ENCODE data around the gene HUNK.
"Not testable (repeated sequence)": the region's sequence is repeated elsewhere in the genome, so short reads cannot be mapped to it uniquely, and the experiment has no call there.

HUNK gene

GRCh38 chr21:31869750-31870149 is 3.1 kb upstream of the HUNK start:
- H3K79me2 ChIP-seq (ENCODE audit: control insufficient read depth, low read length), result peaks cover 6% of the 10 kb centered on the region; the same call in 1 of the 2 replicates
- peaks cover 15% of the 10 kb centered on the region for H3K4me1 ChIP-seq (ENCODE audit: control insufficient read depth, low read length)
- no peak overlapping the region for H3K4me2 ChIP-seq (ENCODE audit: low read length)
- no peaks in the 10 kb centered on the region for H3K9me2 ChIP-seq (replicated peaks; ENCODE audit: control insufficient read depth, low read length)
- H4K20me1 ChIP-seq (ENCODE audit: control insufficient read depth, insufficient read depth, low read depth, low read length), result no peaks in the 10 kb centered on the region
- no peaks in the 10 kb centered on the region for H3K9me3 ChIP-seq (ENCODE audit: control insufficient read depth, insufficient read depth, low read length)
- H3F3A ChIP-seq (ENCODE audit: control insufficient read depth, insufficient read depth), result no peaks in the 10 kb centered on the region
- H3K4me3 ChIP-seq (ENCODE audit: low read length), result no peak overlapping the region
- no peak for TF ChIP-seq CTCF (IDR thresholded peaks at IDR 0.05; ENCODE audit: low read depth, low read length, poor library complexity, severe bottlenecking)
- TF ChIP-seq EZH2phosphoT487 (IDR thresholded peaks at IDR 0.05; ENCODE audit: borderline replicate concordance, low read length), result no peak
- H3K27me3 ChIP-seq (ENCODE audit: control insufficient read depth, low read length), result peaks cover 29% of the 10 kb centered on the region
- H3K36me3 ChIP-seq (ENCODE audit: control insufficient read depth, low read length), result no peaks in the 10 kb centered on the region
- H3K27ac ChIP-seq (ENCODE audit: low read depth, low read length), result no peak overlapping the region

GRCh38 chr21:31870472-31871193 is 2.2 kb upstream of the HUNK start:
- Histone ChIP-seq H4K20me1 (ENCODE audit: control insufficient read depth, insufficient read depth, low read depth, low read length) (peaks cover 3% of the 10 kb centered on the region; the same call in 1 of the 2 replicates), H3K4me1 (ENCODE audit: control insufficient read depth, low read length) (peaks cover 15% of the 10 kb centered on the region), H3F3A (ENCODE audit: control insufficient read depth, insufficient read depth) (no peaks in the 10 kb centered on the region), H3K27me3 (ENCODE audit: control insufficient read depth, low read length) (peaks cover 29% of the 10 kb centered on the region), H3K36me3 (ENCODE audit: control insufficient read depth, low read length) (no peaks in the 10 kb centered on the region), H3K9me2 (replicated peaks; ENCODE audit: control insufficient read depth, low read length) (no peaks in the 10 kb centered on the region), H3K4me2 (ENCODE audit: low read length) (no peak overlapping the region), H3K79me2 (ENCODE audit: control insufficient read depth, low read length) (peaks cover 8% of the 10 kb centered on the region), H3K9me3 (ENCODE audit: control insufficient read depth, insufficient read depth, low read length) (no peaks in the 10 kb centered on the region), H3K4me3 (ENCODE audit: low read length) (no peak overlapping the region), H3K27ac (ENCODE audit: low read depth, low read length) (no peak overlapping the region)
- TF ChIP-seq EZH2phosphoT487 (IDR thresholded peaks at IDR 0.05; ENCODE audit: borderline replicate concordance, low read length) (no peak), CTCF (IDR thresholded peaks at IDR 0.05; ENCODE audit: low read depth, low read length, poor library complexity, severe bottlenecking) (no peak)

- not testable (repeated sequence) for H3K36me3 ChIP-seq (ENCODE audit: control insufficient read depth, low read length); H3K9me3 ChIP-seq (ENCODE audit: control insufficient read depth, insufficient read depth, low read length); H3K27ac ChIP-seq (ENCODE audit: low read depth, low read length); H3K4me2 ChIP-seq (ENCODE audit: low read length); H3K9me2 ChIP-seq (replicated peaks; ENCODE audit: control insufficient read depth, low read length); H3K79me2 ChIP-seq (ENCODE audit: control insufficient read depth, low read length); H3K4me3 ChIP-seq (ENCODE audit: low read length); H3F3A ChIP-seq (ENCODE audit: control insufficient read depth, insufficient read depth); H4K20me1 ChIP-seq (ENCODE audit: control insufficient read depth, insufficient read depth, low read depth, low read length)
- Histone ChIP-seq H3K4me1 (ENCODE audit: control insufficient read depth, low read length) (peaks cover 15% of the 10 kb centered on the region), H3K27me3 (ENCODE audit: control insufficient read depth, low read length) (peaks cover 29% of the 10 kb centered on the region)
These were observed 1.4 kb upstream of the HUNK start for GRCh38 chr21:31871371-31871770.

GRCh38 chr21:31872072-31872451 is 758 bp upstream of the HUNK start:
- Histone ChIP-seq H4K20me1 (ENCODE audit: control insufficient read depth, insufficient read depth, low read depth, low read length) (peaks cover 3% of the 10 kb centered on the region; the same call in 1 of the 2 replicates), H3K4me1 (ENCODE audit: control insufficient read depth, low read length) (peaks cover 15% of the 10 kb centered on the region), H3K27ac (ENCODE audit: low read depth, low read length) (no peak overlapping the region), H3K36me3 (ENCODE audit: control insufficient read depth, low read length) (no peaks in the 10 kb centered on the region), H3F3A (ENCODE audit: control insufficient read depth, insufficient read depth) (no peaks in the 10 kb centered on the region), H3K4me3 (ENCODE audit: low read length) (peak overlapping the region; percentile 74), H3K9me2 (replicated peaks; ENCODE audit: control insufficient read depth, low read length) (no peaks in the 10 kb centered on the region), H3K9me3 (ENCODE audit: control insufficient read depth, insufficient read depth, low read length) (no peaks in the 10 kb centered on the region), H3K4me2 (ENCODE audit: low read length) (peak overlapping the region; percentile 79), H3K27me3 (ENCODE audit: control insufficient read depth, low read length) (peaks cover 29% of the 10 kb centered on the region), H3K79me2 (ENCODE audit: control insufficient read depth, low read length) (peaks cover 8% of the 10 kb centered on the region)
- no peak for TF ChIP-seq EZH2phosphoT487 (IDR thresholded peaks at IDR 0.05; ENCODE audit: borderline replicate concordance, low read length)
- TF ChIP-seq CTCF (IDR thresholded peaks at IDR 0.05; ENCODE audit: low read depth, low read length, poor library complexity, severe bottlenecking), result no peak

Measured in DOHH2 (cell line).